ENCODE data around the gene CRYZL1. TPM values are rescaled to one million over a fixed set of nuclear protein-coding genes. Genes with fewer than 3 reads are reported as not detected.
A peak's percentile ranks its signal among the peaks of the same experiment; 100 is the strongest.
"Not testable (repeated sequence)": the region's sequence is repeated elsewhere in the genome, so short reads cannot be mapped to it uniquely, and the experiment has no call there.

Gene CRYZL1
- total RNA-seq, 1 donor from 2014 or later: 35.9 TPM

GRCh38 chr21:33640697-33641351, 717 bp downstream of the CRYZL1 start:
- DNase-seq (ENCODE audit: low spot score): no peak

- no peak for DNase-seq (ENCODE audit: low spot score)
Measured at GRCh38 chr21:33634254-33634653, 7.3 kb downstream of the CRYZL1 start.

- DNase-seq (ENCODE audit: low spot score): not testable (repeated sequence)
Measured at GRCh38 chr21:33626151-33626550, 15.4 kb downstream of the CRYZL1 start.

DNA sequence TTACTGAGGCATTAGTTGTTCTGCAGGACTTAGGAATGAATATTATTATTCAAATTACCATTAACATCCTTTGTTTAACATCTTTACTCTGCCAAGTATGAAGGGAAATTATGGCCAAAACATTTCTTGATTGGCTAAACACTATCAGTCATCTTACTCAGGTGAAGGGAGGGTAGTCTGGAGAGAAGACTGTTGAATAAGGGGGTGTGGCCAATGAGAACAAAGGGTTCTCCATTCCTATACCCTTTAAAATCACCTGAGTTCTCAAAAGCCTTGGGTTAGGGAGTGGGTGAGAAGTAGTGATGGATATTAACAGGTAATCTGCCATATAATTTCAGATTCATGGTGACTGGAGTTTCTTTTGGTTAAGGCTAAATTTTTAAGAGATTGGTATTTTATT, 19.3 kb downstream of the CRYZL1 start:
- no peak for DNase-seq (ENCODE audit: low spot score)

GRCh38 chr21:33619726-33620125, 21.8 kb downstream of the CRYZL1 start:
- DNase-seq (ENCODE audit: low spot score): no peak

DNA sequence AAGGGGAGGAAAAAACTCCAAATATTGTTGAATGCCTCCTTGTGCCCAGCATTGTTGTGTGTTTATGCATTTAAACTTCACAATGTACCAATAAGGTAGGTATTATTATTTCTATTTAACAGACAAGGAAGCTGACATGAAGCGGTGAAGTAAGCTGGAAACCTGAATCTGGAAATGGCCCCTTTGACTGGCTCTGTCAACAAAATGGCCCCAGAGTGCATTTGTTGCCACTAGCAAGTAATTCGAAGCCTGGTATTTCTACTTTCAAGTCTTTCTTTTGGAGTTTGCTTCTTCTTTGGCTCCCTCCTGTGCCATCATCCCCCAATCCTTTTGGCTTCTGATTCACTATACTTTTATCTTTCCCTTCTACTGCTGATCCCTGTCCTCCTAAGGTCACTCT, 23.1 kb downstream of the CRYZL1 start:
- DNase-seq (ENCODE audit: low spot score): no peak

DNA sequence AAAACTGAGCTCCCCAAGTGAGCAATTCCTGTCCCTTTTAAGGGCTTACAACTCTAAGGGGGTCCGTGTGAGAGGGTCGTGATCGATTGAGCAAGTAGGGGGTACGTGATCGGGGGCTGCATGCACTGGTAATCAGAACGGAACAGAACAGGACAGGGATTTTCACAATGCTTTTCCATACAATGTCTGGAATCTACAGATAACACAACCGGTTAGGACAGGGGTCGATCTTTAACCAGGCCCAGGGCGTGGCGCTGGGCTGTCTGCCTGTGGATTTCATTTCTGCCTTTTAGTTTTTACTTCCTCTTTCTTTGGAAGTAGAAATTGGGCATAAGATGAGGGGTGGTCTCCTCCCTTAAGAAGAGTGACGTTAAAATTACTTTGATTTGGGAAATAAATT, 24.0 kb downstream of the CRYZL1 start:
- DNase-seq (ENCODE audit: low spot score): not testable (repeated sequence)

DNA sequence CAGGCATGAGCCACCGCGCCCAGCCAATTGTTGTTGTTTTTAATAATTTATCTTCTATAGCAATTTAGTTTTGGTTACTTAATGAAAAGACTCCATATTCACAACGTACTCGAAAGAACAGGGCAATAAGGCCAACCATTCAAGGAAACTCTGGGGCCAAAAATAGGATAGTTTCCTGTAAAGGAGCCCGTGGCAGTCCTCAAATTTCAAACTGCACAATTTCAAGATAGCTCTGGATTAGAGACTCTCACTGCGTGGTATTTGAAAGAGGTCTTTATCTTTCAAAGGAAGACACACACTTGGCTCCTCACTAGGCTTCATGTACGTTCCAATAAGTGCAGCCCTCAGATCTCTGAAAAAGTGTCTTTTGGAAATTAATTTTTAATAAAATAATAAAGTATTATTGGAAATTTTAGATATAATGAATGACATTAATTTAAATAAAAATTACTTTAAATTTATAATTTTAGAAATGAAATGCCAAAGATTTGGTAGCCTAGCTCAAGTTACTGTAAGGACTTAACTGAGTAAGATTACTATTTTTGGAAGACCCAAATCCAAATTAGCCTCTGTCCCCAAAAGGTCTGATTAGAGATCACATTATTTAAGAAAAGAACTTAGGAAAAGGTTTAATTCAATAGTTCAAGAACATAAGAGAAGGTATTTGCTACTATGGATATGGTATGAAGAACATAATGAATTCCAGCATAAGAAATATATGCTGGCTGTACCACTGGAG, 30.4 kb downstream of the CRYZL1 start:
- DNase-seq (ENCODE audit: low spot score): no peak

DNA sequence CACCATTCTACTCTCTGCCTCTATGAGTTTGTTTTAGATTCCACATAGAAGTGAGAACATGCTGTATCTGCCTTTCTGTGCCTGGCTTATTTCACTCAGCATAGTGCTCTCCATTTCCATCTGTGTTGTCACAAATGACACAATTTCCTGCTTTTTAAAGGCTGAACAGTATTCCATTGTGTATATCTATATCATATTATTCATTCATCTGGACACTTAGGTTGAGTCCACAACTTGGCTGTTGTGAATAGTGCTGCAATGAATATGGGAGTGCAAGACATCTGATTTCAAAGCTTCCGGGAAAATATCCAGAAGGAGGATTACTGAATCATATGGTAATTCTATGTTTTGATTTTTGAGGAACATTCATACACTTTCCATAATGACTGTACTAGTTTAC, 33.0 kb downstream of the CRYZL1 start:
- no peak for DNase-seq (ENCODE audit: low spot score)

- no peak for DNase-seq (ENCODE audit: low spot score)
Measured at GRCh38 chr21:33598051-33598450, 43.5 kb downstream of the CRYZL1 start.

DNA sequence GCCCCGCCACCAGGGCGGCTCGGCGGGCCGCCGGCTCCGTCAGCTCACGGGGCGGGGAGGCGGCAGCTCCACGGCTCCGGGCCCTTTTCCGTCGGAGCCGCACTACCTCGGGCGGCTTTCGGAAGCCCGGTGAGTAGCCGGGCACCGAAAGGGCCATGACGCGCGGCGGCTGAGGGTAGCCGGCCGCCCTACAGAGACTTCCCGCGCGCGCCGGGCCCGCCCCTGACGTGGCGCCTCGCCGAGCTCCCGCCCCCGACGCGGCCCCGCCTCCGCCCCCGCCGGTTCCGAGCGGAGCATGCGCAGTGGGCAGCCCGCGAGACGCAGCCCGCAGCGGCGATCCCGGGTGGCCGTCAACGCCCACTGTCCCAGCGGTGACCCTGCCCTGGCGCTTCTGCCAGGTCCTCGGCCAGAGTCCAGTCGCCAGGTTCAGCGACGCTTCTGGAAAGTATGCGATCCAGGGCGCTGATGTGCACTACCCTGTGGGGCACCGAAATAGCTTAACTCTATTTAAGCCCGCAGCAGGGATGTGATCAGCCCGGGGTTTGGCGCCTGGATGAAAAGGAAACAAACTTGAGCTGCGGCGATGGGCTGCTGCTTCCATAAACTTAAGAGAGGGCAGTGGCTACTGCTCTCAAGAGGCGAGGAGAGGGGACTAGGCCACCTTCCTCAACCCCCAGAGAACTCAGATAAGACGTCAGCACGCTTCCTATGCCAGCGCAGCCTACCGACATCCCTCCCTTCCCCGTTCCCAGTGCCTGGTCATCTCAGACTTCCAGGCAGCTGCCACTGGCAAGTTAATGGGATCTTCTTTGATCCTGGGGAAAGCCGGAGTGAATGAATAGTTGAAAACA, 52.8 kb downstream of the CRYZL1 start, which contains the start of gene DONSON:
TSS of gene DONSON (minus strand) at position 200 of the 851 bp plus-strand sequence. CDS start at position 157, 43 bp downstream.
- peak; percentile 98 for DNase-seq (ENCODE audit: low spot score)

DNA sequence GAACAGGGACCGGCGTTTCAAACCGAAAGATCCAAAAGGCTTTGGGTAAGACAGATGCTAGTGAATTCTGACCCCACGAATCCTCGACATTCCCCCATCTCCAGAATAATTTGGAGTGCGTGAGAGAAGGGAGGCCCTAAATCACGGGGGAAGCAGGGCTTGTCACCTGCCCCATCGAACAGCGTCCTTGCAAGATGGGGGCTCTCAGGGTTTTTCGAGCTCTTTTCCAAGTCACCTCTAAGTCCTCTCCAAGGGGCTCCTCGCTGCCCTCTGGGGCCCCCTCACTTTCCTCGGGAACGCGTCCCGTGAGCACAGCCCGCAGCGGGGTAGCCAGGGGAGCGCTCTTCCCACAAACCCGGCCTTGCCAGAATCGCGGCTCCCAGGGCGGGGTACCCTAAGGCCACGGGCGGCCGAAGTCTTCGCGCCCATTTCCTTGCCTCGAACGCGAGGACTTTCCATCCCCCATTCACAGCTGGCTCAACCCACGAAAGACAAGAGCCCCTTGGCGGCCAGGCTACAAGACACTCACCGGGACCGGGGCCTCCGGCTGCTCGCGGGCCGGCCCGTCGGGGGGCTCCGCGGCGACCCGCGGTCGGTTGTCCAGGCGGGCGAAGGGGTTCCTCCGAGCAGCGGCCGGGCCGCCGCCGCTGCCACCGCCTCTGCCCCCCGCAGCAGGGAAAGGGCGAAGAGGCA, 53.6 kb downstream of the CRYZL1 start:
- DNase-seq (ENCODE audit: low spot score): no peak

DNA sequence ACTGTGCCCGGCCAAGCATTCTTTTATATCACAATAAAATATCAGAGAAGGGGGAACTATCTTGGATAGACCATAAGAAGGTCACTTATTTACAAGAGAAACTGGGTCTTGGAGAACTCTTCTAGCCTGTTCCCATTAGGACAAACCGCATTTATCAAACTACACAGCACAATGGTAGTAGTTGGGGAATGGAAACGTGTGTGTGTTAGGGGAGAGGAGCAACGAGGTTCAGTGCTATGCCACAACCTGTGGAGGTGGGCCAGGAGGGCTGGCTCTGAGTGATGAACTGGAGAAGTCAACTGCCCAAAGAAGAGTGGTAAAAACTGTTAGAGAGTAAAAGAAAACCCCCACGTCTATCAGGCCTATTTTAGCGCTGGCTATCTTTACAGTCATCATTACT, 54.6 kb downstream of the CRYZL1 start:
- DNase-seq (ENCODE audit: low spot score): no peak

DNA sequence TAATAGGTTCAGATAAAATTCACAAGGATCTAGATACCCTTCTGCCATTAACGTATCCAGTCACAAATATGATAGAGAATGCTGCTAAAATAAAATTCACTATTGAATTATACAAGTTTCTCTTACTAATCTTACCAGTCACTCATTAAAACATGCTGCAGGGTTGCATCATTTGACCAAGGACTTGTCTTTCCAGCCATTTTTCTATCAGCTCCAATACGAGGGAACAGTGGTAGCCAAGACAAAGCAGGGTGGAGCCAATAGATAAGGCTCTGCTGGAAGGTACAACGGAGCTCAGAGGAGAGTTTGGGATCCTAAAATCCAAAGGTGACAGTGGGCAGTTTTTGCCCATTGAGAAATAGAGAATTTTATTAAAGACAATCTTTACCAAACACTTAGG, 57.1 kb downstream of the CRYZL1 start:
- DNase-seq (ENCODE audit: low spot score): no peak

DNA sequence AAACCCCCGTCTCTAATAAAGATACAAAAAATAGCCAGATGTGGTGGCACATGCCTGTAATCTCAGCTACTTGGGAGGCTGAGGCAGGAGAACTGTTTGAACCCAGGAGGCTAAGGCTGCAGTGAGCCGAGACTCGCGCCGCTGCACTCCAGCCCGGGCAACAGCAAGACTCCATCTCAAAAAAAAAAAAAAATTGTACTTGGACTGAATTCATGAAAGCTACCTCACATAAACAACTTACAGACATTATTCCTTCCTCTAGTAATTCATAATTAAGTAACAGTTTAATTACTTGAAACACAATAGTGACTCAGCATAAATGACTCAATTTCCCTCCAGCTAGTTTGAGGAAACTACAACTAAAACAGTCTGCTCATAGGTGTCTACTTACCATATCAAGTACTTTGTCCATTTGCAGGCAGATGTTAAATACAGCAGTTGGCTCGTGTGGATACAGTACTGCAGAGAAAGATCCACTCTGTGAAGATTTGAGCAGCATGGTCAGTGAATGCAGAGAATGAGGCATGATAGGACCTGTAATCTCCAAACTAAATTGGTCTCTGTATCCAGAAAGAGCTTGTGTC, 62.5 kb downstream of the CRYZL1 start:
- DNase-seq (ENCODE audit: low spot score): no peak

DNA sequence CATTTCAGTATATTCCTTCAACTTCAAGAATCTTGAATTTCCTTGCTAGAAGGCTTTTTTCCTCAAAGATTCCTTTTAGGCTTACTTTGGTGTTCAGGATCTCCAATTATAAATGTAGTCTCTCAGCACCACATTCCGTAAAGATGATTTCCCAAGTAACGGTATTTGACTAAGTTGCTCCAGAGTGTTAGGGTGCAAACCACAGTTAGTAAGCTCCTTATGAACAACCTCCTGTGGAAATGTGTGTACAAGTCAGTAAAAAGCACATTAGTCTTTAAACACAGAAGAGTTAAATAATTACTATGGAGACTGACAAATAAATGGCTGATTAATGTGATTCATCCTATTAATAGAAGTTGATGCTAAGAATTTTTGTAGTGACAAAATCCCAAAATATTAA, 63.3 kb downstream of the CRYZL1 start:
- no peak for DNase-seq (ENCODE audit: low spot score)

- DNase-seq (ENCODE audit: low spot score): not testable (repeated sequence)
Measured at GRCh38 chr21:33576741-33577141, 64.8 kb downstream of the CRYZL1 start.

DNA sequence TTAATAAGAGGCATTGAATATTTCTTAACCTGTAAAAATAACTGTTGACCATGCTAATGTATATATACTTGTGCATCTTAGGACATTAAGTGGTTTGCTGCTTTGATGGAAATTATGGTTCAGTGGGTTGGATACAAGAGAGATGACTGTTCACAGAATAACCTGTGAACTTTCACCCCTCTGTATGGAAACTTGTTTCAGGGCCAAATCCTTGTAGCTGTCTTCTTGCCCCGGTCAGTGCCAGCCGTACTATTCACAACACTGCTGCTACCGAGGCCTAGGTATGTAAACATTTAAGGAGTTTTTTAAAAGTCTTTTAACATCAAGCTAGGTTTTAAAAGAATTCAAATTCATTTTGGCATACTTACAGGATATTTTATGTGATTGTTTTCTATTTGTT, 69.2 kb downstream of the CRYZL1 start:
- no peak for DNase-seq (ENCODE audit: low spot score)

- DNase-seq (ENCODE audit: low spot score): no peak
Measured at GRCh38 chr21:33569991-33570390, 71.5 kb downstream of the CRYZL1 start.

- DNase-seq (ENCODE audit: low spot score): no peak
Measured at GRCh38 chr21:33568448-33568847, 73.1 kb downstream of the CRYZL1 start.

- DNase-seq (ENCODE audit: low spot score): no peak
Measured at GRCh38 chr21:33567914-33568313, 73.6 kb downstream of the CRYZL1 start.
